ENCODE measurements around the gene FNBP1.

- no peak for TF ChIP-seq CTCF (IDR thresholded peaks at IDR 0.05)
- TF ChIP-seq POLR2A (IDR thresholded peaks at IDR 0.05) = no peak
Observed at GRCh38 chr9:130054325-130054786, 11.4 kb upstream of the FNBP1 start.

Data from sigmoid colon (tissue), 3 donors.